K562 (cell line): ENCODE measurements around the gene WNK1. TPM values are rescaled to one million over a fixed set of nuclear protein-coding genes. Genes with fewer than 3 reads are reported as not detected.

Experiments used
- ATAC-seq: fragments of 200-7000 bp; cut with Tn5 transposase; 3 replicates; pipeline ENCODE4 v1.9.1; 2020; ENCODE audit warnings: moderate library complexity
- BruUV-seq: library from RNA; stranded (reverse); fragments of 400-500 nt; replicated peaks from 2 replicates; lab custom pipeline; 2021; lab: Mats Ljungman, UMichigan
- CTCF ChIA-PET: fragments of 300-600 bp; formaldehyde crosslinking; extraction: SDS; loops from one replicate; lab custom pipeline; 2021; ENCODE audit warnings: low intra/inter-chr PET ratio; lab: Yijun Ruan, JAX
- POLR2A ChIA-PET: fragments of 300-600, 350-650 bp; sonication (Branson Sonifier 250); formaldehyde crosslinking; extraction: SDS; loops from one replicate; lab custom pipeline; 2021; ENCODE audit warnings: antibody characterized with exemption, inconsistent platforms; lab: Yijun Ruan, JAX
- DNase-seq, 4 experiments: peaks; one replicate each; pipeline versions ENCODE4 v3.0.0 to v3.0.0-alpha.2; 2011 to 2018; ENCODE audit warnings: low spot score in 3 of 4, mixed read lengths in 3 of 4; ENCODE audit errors: extremely low read depth in 1 of 4
- FAIRE-seq: peaks from 2 replicates; lab custom pipeline; 2011; peaks lifted over from hg19 to GRCh38; lab: Jason Lieb, UNC
- H2AFZ ChIP-seq: 2 replicates; pipeline ENCODE4 v1.6.0; 2011; ENCODE audit warnings: low read depth, low read length, control low read depth, inconsistent platforms
- H3K27ac ChIP-seq: fragments of 200-600 bp; 3 replicates; pipeline ENCODE4 v1.8.0; 2011; ENCODE audit warnings: low read depth, mild to moderate bottlenecking, control low read depth, inconsistent platforms, low read length, moderate library complexity, mixed read lengths; ENCODE audit errors: extremely low read depth
- H3K27me3 ChIP-seq, 2 experiments: fragments of 300-600 bp in 1 of 2; 2 replicates in 1 of 2; 3 replicates in 1 of 2; pipeline versions ENCODE4 v1.6.0 to v1.8.0; 2011; ENCODE audit warnings: inconsistent platforms in 2 of 2, low read length in 2 of 2, mild to moderate bottlenecking in 1 of 2, mixed read lengths in 1 of 2, moderate library complexity in 1 of 2; ENCODE audit not compliant: control insufficient read depth in 2 of 2, insufficient read depth in 2 of 2
- H3K36me3 ChIP-seq: fragments of 300-600 bp; 3 replicates; pipeline ENCODE4 v1.8.0; 2011; ENCODE audit warnings: mild to moderate bottlenecking, low read length, inconsistent platforms; ENCODE audit not compliant: control insufficient read depth, insufficient read depth
- H3K4me1 ChIP-seq, 2 experiments: fragments of 200-600 bp in 1 of 2; replicated peaks in 1 of 2; 2 replicates in 1 of 2; 3 replicates in 1 of 2; pipeline versions ENCODE4 v1.5.1 to v1.8.0; 2011; ENCODE audit warnings: inconsistent platforms in 2 of 2, low read length in 2 of 2, mild to moderate bottlenecking in 1 of 2, mixed read lengths in 1 of 2, moderate library complexity in 1 of 2; ENCODE audit not compliant: control insufficient read depth in 2 of 2, insufficient read depth in 2 of 2
- H3K4me2 ChIP-seq: 2 replicates; pipeline ENCODE4 v1.6.1; 2011; ENCODE audit warnings: low read length, control low read depth, inconsistent platforms, mixed read lengths; ENCODE audit not compliant: insufficient read depth
- H3K4me3 ChIP-seq: fragments of 200-600 bp; sonication (generic), shearing (Covaris generic); 2 replicates; pipeline ENCODE4 v1.5.1; 2016; ENCODE audit warnings: control low read depth, inconsistent platforms
- H3K79me2 ChIP-seq: fragments of 200-600 bp; 3 replicates; pipeline ENCODE4 v1.8.0; 2011; ENCODE audit warnings: low read length, inconsistent platforms; ENCODE audit not compliant: control insufficient read depth, insufficient read depth
- H3K9ac ChIP-seq, 2 experiments: 2 replicates each; pipeline versions ENCODE4 v1.6.0 to v1.6.1; 2011; ENCODE audit warnings: low read depth in 2 of 2, low read length in 2 of 2, control low read depth in 1 of 2, inconsistent platforms in 1 of 2, mild to moderate bottlenecking in 1 of 2, mixed read lengths in 1 of 2; ENCODE audit not compliant: insufficient read depth in 1 of 2
- H3K9me1 ChIP-seq: one replicate; pipeline ENCODE4 v1.6.0; 2011; ENCODE audit warnings: inconsistent platforms, mild to moderate bottlenecking, low read length, moderate library complexity; ENCODE audit not compliant: control insufficient read depth, insufficient read depth
- H3K9me3 ChIP-seq: replicated peaks from 2 replicates; pipeline ENCODE4 v1.5.1; 2011; ENCODE audit warnings: low read depth, low read length, inconsistent platforms; ENCODE audit not compliant: control insufficient read depth, insufficient read depth
- H4K20me1 ChIP-seq: replicated peaks from 2 replicates; pipeline ENCODE4 v1.6.1; 2011; ENCODE audit warnings: low read length, inconsistent platforms, mixed read lengths; ENCODE audit not compliant: control insufficient read depth, insufficient read depth
- EWSR1 ChIP-seq: fragments of 450-650 bp; IDR thresholded peaks from 2 replicates; pipeline ENCODE4 v1.6.1; 2018; ENCODE audit warnings: borderline replicate concordance, mild to moderate bottlenecking, low read depth, moderate library complexity; ENCODE audit not compliant: partially characterized antibody
- FOXP4 ChIP-seq: sonication (generic); formaldehyde crosslinking; IDR thresholded peaks from 2 replicates; pipeline ENCODE4 v1.8.0; 2022; ENCODE audit warnings: mild to moderate bottlenecking, missing genetic modification reagents, borderline replicate concordance
- MYNN ChIP-seq, 2 experiments: sonication (generic); formaldehyde crosslinking in 1 of 2; IDR thresholded peaks; 2 replicates each; pipeline versions ENCODE4 v1.5.0 to v1.6.1; 2016 to 2020; ENCODE audit warnings: antibody characterized with exemption in 1 of 2, missing genetic modification reagents in 1 of 2
- OTX1 ChIP-seq: fragments of 450-650 bp; formaldehyde crosslinking; IDR thresholded peaks from 2 replicates; pipeline ENCODE4 v1.4.0; 2022; ENCODE audit warnings: mild to moderate bottlenecking
- TAF15 ChIP-seq: fragments of 200-400 bp; formaldehyde crosslinking; IDR thresholded peaks from 2 replicates; pipeline ENCODE4 v1.6.1; 2017; ENCODE audit warnings: mild to moderate bottlenecking, low read depth, low read length, moderate library complexity
- ZNF316 ChIP-seq: fragments of 450-650 bp; IDR thresholded peaks from 2 replicates; pipeline ENCODE4 v1.6.1; 2016
- ZNF639 ChIP-seq, 2 experiments: fragments of 200-800 bp in 1 of 2; sonication (Bioruptor generic) in 1 of 2; sonication (generic) in 1 of 2; formaldehyde crosslinking in 1 of 2; IDR thresholded peaks in 1 of 2; conservative IDR thresholded peaks in 1 of 2; 2 replicates each; pipeline versions ENCODE4 v1.5.0 to v1.6.1; 2016 to 2020; ENCODE audit warnings: missing compliant biosample characterization in 1 of 2, missing genetic modification characterization in 1 of 2, missing genetic modification reagents in 1 of 2
- WGBS: fragments of 100-300 bp; shearing (Covaris generic); methylation state at CpG from one replicate; pipeline ENCODE4 v1.1.6; 2016; ENCODE audit warnings: low coverage, mixed read lengths; ENCODE audit not compliant: insufficient coverage; ENCODE audit errors: missing lambda C conversion rate; 5-methylcytosine and 5-hydroxymethylcytosine counted together
- in situ Hi-C: fragments of 300-500 bp; cut with MboI; formaldehyde crosslinking; loops from 4 replicates; pipeline ENCODE4 v1.15.0; 2018; ENCODE audit warnings: inconsistent platforms, mixed read lengths
- intact Hi-C: fragments of 100-400 bp; cut with micrococcal nuclease; formaldehyde crosslinking; loops from 2 replicates; pipeline ENCODE4 v1.14.2; 2022
- polyA plus RNA-seq, 8 experiments: library from polyadenylated mRNA; depleted of rRNA in 4 of 8; stranded (reverse) in 5 of 8; unstranded in 3 of 8; fragments of >200 nt; fragmentation: Nextera tagmentation in 2 of 8; fragmentation: Illumina TruSeq in 1 of 8; extraction: Ambion mirVana in 2 of 8; extraction: Trizol in 1 of 8; gene quantifications; 2 replicates each; pipeline versions ENCODE4 v1.2.1 to v1.2.3, GENCODE V29; 2011 to 2014; ENCODE audit warnings: inconsistent platforms in 1 of 8, missing spikeins in 1 of 8
- total RNA-seq, 7 experiments: library from RNA; depleted of rRNA in 6 of 7; stranded (reverse); fragments of >200 nt in 6 of 7; fragmentation: Illumina TruSeq in 2 of 7; extraction: Trizol in 2 of 7; gene quantifications; 2 replicates each; pipeline versions ENCODE4 v1.2.1 to v1.2.3, GENCODE V29; 2011 to 2021; ENCODE audit warnings: low replicate concordance in 1 of 7

The WNK1 gene
- total and polyA plus RNA-seq, 9 of the 15 experiments (the other 6 are each of a cell fraction or from before 2014, with no cell fraction given): 4.3 to 73.9 (median 31.0) TPM

DNA sequence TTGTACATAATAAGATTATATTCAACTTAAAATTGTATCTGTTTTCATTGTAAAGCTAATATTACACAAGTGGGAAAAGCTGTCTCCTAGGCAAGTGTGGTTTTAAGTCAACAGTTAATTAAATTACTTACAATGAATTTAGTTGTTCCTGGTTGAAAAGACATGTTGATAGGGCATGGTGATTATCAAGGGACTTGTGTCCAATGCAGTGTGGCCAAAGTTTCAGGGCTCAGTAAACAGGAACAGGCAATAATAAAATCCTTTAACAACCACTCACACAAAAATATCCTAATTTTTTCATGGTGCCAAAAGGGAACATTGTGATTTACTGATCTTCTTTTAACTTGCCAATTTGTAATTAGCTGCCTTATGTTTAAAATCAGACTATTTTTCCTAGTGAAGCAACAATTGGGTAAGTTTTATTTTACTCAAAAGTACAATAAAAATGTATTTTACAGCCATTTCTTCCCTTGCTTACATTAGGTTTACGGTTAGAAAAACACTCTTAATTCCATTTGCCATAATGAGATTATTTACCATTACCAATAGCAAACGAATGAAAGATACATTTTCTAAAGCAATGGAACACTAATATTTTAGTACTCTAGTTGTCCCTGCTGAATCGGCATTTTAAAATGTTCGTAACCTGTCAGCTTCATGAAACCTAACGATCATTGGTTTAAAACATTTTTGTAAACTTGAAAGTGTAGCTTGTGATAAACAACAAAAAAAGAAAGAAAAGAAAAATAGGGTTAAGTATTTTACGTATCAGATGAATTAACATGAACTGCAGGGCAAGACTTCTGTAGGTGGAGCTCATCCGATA is 1.8 kb upstream of the WNK1 start:
- FAIRE-seq: no peak
- in situ Hi-C loops: loop anchor here (5.0 kb wide), 1 partner anchor 178 kb away; no protein-coding TSS in a partner anchor
- peak; percentile 89 for TF ChIP-seq ZNF316
- TF ChIP-seq FOXP4 (CRISPR knock-in tag): no peak
- no peak for TF ChIP-seq OTX1 (CRISPR knock-in tag)
- no peak for TF ChIP-seq MYNN (IDR thresholded peaks at IDR 0.05)
- TF ChIP-seq MYNN (CRISPR knock-in tag; IDR thresholded peaks at IDR 0.05): no peak
- TF ChIP-seq ZNF639 (CRISPR knock-in tag; conservative IDR thresholded peaks at IDR 0.05 in 1 of 2, IDR thresholded peaks at IDR 0.05 in 1 of 2): peak in 1 of 2 experiments; percentile 40; a peak in 1 of 4 replicates
- no peak for TF ChIP-seq TAF15
- TF ChIP-seq EWSR1: no peak

More for the DNA sequence above, 1.8 kb upstream of the WNK1 start:
- WGBS: 0% methylated on average over 7 of the region's 7 CpGs
- ATAC-seq: no peak
- intact Hi-C loops: loop anchor here (2.0 to 5.0 kb wide), 3 partner anchors 62 to 174 kb away; no protein-coding TSS in a partner anchor
- peaks cover 19% of the 10 kb centered on the region for H4K20me1 ChIP-seq
- H3K9me1 ChIP-seq: no peaks in the 10 kb centered on the region
- TSS peak; percentile 77 for BruUV-seq
- peaks cover 4% of the 10 kb centered on the region; the same call in 1 of the 3 replicates for H3K36me3 ChIP-seq
- peak overlapping the region; percentile 91 for H2AFZ ChIP-seq
- DNase-seq: peak in 1 of 4 experiments; percentile 30
- no peaks in the 10 kb centered on the region for H3K9me3 ChIP-seq
- H3K4me1 ChIP-seq: peaks cover 8 to 20% of the 10 kb centered on the region in 2 experiments; a peak in 4 of 5 replicates
- H3K4me2 ChIP-seq: peak overlapping the region; percentile 84
- H3K4me3 ChIP-seq: peak overlapping the region; percentile 37
- ChIA-PET POLR2A (interaction anchor here (0.8 to 1.6 kb wide), 10 partner anchors 8 to 162 kb away, joined by 3 to 6 read pairs (median 4); no protein-coding TSS in a partner anchor), CTCF (interaction anchor here (1.2 to 2.4 kb wide), 3 partner anchors 175 to 182 kb away, joined by 3 to 20 read pairs (median 6); no protein-coding TSS in a partner anchor)
- H3K27ac ChIP-seq: peak overlapping the region; percentile 84
- H3K27me3 ChIP-seq: no peaks in the 10 kb centered on the region
- H3K9ac ChIP-seq: peak overlapping the region; percentile 77 to 92
- peaks cover 44% of the 10 kb centered on the region for H3K79me2 ChIP-seq
